ENCODE results near the gene CBLB. TPM values are rescaled to one million over a fixed set of nuclear protein-coding genes. Genes with fewer than 3 reads are reported as not detected.

Gene CBLB
- total RNA-seq, 1 experiment from 2014 or later: 8.6 TPM

- no peaks in the 10 kb centered on the region for H3K36me3 ChIP-seq (ENCODE audit: control insufficient read depth, insufficient read depth, low read length)
- BruUV-seq (replicated peaks): no TSS peak
- POLR2A ChIA-PET: no interaction called here
- DNase-seq (ENCODE audit: low read depth, low spot score) (no peak), ATAC-seq (no peak)
- in situ Hi-C loops (cut with HindIII; ENCODE audit: low pct_unique_long_range_greater_than_20kb, low sequenced_read_pairs) (no loop called here), intact Hi-C loops (cut with micrococcal nuclease; ENCODE audit: unreplicated experiment) (no loop called here)
- H3K27me3 ChIP-seq (ENCODE audit: control insufficient read depth, insufficient read depth, low read length): no peaks in the 10 kb centered on the region
- CTCF ChIA-PET: no interaction called here
- H3K4me1 ChIP-seq (ENCODE audit: control insufficient read depth, insufficient read depth, low read length): no peaks in the 10 kb centered on the region
- H3K4me3 ChIP-seq (ENCODE audit: low read depth in 2 of 2, low read length in 2 of 2): no peak overlapping the region
- H3K9me3 ChIP-seq (ENCODE audit: control insufficient read depth, insufficient read depth, low read depth, low read length): no peaks in the 10 kb centered on the region
- H3K27ac ChIP-seq (ENCODE audit: low read length): no peak overlapping the region
- no peak for TF ChIP-seq TCF7L2 (IDR thresholded peaks at IDR 0.05; ENCODE audit: low read depth, low read length)
- no peak for TF ChIP-seq REST (IDR thresholded peaks at IDR 0.05; ENCODE audit: insufficient read depth in 1 of 2, low read depth in 2 of 2, low read length in 1 of 2)
- no peak for TF ChIP-seq SIN3A (IDR thresholded peaks at IDR 0.05; ENCODE audit: borderline replicate concordance, insufficient read depth, low read depth, low read length)
- no peak for TF ChIP-seq CTCF (IDR thresholded peaks at IDR 0.05)
- no peak for TF ChIP-seq POLR2AphosphoS5 (IDR thresholded peaks at IDR 0.05; ENCODE audit: low read depth, low read length)
These were observed 121.7 kb downstream of the CBLB start for GRCh38 chr3:105747060-105747541.

GRCh38 chr3:105746231-105746996 is 122.4 kb downstream of the CBLB start:
- H3K27me3 ChIP-seq (ENCODE audit: control insufficient read depth, insufficient read depth, low read length): no peaks in the 10 kb centered on the region
- no peak overlapping the region for H3K4me3 ChIP-seq (ENCODE audit: low read depth in 2 of 2, low read length in 2 of 2)
- BruUV-seq (replicated peaks): no TSS peak
- H3K27ac ChIP-seq (ENCODE audit: low read length): no peak overlapping the region
- H3K4me1 ChIP-seq (ENCODE audit: control insufficient read depth, insufficient read depth, low read length): no peaks in the 10 kb centered on the region
- TF ChIP-seq SIN3A (IDR thresholded peaks at IDR 0.05; ENCODE audit: borderline replicate concordance, insufficient read depth, low read depth, low read length) (no peak), REST (IDR thresholded peaks at IDR 0.05; ENCODE audit: insufficient read depth in 1 of 2, low read depth in 2 of 2, low read length in 1 of 2) (no peak), TCF7L2 (IDR thresholded peaks at IDR 0.05; ENCODE audit: low read depth, low read length) (no peak), POLR2AphosphoS5 (IDR thresholded peaks at IDR 0.05; ENCODE audit: low read depth, low read length) (no peak), CTCF (IDR thresholded peaks at IDR 0.05) (no peak)
- DNase-seq (ENCODE audit: low read depth, low spot score) (no peak), ATAC-seq (no peak)
- CTCF ChIA-PET: no interaction called here
- H3K36me3 ChIP-seq (ENCODE audit: control insufficient read depth, insufficient read depth, low read length): no peaks in the 10 kb centered on the region
- in situ Hi-C loops (cut with HindIII; ENCODE audit: low pct_unique_long_range_greater_than_20kb, low sequenced_read_pairs) (no loop called here), intact Hi-C loops (cut with micrococcal nuclease; ENCODE audit: unreplicated experiment) (no loop called here)
- POLR2A ChIA-PET: no interaction called here
- no peaks in the 10 kb centered on the region for H3K9me3 ChIP-seq (ENCODE audit: control insufficient read depth, insufficient read depth, low read depth, low read length)
